SHP77 treated with DMSO at 0.1 percent for 48 hours (cell line): Measurements from ENCODE around the gene EFCAB8.
"Not testable (repeated sequence)": the region's sequence is repeated elsewhere in the genome, so short reads cannot be mapped to it uniquely, and the experiment has no call there.

Source experiments
- DNase-seq: peaks from one replicate; lab custom pipeline; 2025; lab: John Stamatoyannopoulos, UW

EFCAB8 gene

DNA sequence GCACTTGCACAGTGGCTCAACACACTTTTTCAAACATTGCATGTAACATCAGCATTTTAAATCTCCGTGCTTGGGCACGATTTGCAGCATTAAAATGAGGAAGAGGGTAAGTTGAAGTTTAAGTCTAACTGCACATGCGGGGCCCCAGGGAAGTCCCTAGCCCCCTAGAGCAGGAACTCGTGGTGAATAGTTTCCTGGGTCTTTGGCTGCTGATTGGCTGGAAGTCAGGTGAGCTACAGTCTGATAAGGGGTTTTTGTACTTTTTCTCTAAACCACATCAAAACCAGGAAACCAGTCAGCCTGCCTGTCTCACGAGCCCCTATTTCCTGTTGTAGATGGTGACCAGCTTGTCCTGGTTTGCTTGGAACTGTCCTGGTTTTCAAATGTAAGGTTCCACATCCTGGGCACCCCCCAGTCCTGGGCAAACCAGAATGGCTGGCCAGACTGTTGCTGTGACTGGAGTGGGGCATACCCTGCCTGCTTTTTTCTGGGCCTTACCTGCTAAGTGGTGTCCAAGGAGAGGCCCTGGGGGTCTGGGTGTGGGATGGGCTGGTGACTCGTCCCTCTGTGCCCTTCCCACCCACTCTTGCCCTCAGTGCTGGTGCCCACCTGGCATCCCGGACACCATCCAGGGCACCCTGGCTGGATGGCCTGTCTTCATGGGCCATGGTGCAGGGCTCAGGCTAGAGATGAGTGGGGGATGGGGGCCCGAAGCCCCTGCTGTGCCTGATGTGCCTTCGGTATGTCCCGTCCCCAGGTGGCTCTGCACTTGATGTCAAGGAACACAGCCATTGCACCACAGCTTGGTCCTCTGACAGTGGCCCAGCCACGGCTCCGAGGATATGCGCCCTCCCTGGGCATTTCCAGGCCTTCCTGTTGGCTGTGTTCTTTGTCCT lies 113.7 kb downstream of the EFCAB8 start:
- DNase-seq, result no peak

DNA sequence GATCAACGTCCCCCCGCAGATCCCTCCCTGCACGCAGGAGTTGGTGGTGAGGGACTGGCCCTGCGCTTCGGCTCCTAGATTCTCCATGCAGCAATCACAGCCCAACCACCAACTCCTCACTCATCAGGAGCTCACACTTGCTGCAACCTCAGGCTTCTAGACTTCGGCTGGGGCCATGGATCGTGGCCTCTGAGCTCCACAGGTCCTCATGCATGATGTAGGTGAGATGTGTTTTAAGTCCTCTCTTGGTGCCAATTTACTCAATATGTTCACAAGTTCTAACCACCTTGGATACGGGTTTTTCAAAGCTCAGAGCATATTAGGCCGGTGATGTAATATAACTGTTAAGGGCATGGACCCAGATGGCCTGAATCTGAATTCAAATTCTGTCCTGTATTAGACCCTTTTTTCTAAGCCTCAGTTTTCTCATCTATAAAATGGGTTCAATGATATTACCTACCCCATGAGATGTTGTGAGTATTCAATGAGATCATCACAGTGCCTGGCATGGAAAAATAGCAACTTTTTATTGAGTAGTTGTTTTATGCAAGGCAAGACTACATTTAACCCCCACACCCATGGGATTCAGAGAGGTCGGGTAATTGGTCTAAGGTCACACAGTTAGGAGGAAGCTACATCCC lies 114.5 kb downstream of the EFCAB8 start:
- no peak for DNase-seq

DNA sequence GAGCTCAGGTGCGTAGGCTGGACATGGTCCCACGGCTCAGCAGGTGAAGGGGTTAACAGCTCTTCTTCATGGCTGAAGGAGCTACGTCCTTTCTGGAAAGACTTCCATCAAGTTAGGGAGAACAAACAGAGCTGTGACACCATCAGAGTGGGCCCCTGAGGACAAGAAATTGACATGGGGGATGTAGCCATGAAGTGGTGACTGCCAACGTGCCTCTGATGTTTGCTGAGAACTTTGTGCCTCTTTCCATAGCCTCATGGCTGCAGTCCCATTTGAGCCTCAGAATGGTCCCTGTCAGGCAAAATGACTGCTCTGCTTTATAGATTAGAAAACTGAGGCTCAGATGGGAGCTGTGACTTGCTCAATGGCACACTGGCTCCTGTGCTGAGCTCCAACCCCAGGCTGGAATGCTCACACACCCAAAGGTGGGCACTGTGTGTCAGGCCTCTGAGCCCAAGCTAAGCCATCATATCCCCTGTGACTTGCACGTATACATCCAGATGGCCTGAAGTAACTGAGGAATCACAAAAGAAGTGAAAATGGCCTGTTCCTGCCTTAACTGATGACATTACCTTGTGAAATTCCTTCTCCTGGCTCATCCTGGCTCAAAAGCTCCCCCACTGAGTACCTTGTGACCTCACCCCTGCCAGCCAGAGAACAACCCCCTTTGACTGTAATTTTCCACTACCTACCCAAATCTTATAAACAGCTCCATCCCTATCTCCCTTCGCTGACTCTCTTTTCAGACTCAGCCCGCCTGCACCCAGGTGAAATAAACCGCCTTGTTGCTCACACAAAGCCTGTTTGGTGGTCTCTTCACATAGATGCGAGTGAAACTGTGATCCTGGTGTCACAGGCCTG lies 115.7 kb downstream of the EFCAB8 start:
- DNase-seq, result not testable (repeated sequence)

DNA sequence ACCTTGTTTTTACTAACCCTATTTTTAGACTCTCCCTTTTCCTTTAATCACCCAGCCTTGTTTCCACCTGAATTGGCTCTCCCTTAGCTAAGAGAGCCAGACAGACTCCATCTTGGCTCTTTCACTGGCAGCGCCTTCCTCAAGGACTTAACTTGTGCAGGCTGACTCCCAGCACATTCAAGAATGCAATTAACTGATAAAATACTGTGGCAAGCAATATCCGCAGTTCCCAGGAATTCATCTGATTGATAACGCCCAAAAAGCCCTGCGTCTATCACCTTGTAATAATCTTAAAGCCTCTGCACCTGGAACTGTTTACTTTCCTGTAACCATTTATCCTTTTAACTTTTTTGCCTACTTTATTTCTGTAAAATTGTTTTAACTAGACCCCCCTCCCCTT lies 116.4 kb downstream of the EFCAB8 start:
- not testable (repeated sequence) for DNase-seq

DNA sequence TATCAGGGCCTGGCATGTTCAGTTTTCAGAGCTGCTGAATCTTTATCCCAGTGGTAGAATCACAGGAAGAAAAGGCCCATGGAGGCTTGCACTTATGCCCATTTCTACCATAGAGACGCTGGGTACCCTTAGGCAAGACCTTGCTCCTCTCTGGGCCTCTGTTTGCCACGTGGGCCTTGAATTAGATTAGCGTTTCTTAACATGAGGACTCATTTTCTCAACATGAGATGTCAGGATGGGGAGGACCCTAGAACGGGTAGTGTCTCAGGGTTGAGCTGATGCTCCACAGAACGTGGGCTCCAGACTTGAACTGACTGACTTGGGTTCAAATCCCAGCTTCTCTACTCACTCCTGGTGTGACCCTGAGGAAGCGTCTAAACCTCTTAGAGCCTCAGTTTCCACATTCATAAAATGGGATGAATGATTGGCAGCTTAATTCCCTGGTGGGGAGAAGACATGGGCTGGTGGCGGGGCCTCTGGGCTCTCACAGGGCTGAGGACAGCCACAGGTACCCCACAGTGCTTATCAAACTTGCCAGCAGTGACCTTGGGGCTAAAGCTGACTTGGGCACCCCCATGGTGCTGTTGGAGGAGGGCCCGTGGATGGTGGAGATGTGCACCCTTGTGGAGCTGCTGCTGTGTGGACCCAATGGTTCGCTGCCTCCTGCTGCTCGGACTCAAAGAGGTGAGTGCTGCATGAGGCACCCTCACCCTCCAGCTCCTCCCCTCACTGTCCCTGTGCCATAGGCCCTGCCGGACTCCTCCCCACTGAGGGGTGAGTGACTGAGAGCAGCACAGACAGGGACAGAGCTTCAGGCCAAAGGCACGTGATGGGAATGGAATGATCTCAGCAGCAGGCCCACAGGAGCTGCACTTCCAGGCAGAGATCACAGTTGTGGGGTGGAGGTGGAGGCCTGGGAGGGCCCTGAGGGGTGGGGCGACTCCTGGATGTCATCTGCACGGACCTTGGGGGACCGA lies 117.3 kb downstream of the EFCAB8 start:
- DNase-seq, result no peak

DNA sequence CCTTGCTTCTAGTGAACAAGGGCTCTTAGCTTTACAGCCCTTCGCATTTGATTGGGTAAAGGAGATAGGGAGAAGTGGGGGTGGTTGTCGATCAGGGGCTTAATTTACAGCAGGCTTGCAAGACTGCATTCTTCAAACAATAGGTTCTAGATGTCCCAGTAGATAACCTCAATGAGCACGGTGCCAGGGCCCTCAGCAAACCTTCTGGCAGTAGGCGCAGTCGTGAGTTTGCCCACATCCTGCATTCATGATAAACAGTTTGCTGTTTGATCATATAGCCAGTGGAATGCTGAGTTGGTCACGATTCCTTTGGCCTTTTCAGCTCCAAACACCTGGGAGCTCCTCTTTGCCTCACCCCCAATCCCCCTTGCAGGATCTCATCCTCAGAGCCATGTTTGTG lies 118.0 kb downstream of the EFCAB8 start:
- no peak for DNase-seq

DNA sequence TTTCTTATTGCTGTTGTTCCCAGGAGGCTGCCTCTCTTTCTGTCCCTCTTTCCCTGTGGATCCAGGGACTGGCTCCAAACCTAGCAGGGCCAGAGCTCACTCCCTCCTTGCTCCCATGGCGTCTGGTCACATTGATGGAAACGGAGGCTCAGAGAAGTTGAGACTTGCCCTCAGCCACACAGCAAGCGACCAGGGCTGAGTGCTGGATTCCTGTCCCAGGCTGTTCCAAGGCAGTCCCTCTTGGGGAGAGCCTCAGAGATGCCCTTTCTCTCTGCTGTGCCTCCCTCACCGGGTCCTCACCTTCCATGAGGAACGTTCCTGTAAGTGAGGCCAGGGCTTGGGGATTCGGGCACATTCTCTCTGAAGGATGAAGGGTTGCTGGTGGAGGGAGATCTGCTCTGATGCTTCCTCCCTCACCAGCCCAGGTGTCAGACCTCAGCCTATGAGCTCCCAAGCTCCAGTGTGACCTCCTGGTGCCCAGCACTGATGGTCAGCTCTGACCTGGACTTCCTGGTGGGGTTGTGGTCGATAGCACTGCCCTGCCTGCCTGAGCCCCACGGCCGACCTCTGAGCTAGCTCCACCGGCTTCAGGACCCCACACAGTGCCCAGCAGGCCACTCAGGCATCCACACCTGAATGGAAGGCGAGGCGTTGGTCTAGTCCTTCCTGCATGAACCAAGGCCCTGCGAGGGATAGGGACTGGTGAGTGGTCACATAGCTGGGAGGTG lies 118.7 kb downstream of the EFCAB8 start:
- no peak for DNase-seq

DNA sequence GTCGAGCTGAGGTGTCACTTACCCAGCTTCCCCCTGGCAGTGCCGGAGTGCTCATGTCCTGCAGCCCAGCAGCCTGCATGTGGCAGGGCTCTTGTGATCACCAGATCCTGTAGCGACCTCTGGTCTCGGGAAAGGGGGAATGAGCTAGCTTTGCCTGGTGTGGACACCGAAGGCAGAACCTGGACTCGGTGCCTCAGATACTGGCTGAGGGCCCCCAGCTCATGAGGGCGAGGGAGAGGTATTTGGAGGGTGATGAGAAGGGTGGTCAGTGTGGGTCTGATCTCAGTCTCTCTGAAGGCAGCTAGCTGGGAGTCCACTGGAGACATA lies 119.2 kb downstream of the EFCAB8 start:
- no peak for DNase-seq

DNA sequence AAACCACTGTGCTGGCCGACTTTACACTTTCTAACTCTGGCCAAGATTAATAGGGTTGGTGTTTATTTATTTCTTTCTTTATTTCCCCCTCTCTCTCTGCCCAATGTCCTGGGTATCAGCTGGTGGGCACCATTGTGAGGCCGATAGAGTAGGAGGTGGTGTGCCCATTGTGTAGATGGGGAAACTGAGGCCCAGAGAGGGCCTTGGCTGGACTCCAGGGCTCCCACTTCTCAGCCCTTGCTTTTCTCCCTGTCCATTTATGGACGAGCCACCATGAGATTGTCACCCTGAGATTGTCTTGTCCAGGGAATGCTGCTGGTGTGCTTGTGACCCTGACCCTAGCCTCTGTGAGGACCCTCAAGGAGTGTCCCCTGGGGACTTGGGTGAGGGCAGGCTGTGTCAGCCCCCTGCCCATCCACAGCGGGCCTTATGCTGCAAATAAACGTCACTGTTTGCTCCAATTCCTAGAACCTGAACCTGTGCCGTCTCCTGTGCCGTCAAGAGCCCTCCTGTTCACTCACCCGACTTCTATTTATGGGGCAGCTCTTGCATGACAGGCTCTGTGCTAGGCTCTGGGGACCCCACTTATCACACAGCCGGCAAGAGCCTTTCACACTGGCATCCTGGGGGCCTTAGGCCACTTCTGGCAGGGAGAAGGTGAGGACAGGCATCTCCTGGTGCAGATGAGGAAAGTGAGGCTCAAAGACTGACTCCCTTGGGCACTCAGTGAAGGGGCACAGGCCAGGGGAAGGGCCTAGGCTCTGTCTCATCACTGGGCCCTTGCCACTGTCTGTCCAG lies 120.7 kb downstream of the EFCAB8 start:
- no peak for DNase-seq

DNA sequence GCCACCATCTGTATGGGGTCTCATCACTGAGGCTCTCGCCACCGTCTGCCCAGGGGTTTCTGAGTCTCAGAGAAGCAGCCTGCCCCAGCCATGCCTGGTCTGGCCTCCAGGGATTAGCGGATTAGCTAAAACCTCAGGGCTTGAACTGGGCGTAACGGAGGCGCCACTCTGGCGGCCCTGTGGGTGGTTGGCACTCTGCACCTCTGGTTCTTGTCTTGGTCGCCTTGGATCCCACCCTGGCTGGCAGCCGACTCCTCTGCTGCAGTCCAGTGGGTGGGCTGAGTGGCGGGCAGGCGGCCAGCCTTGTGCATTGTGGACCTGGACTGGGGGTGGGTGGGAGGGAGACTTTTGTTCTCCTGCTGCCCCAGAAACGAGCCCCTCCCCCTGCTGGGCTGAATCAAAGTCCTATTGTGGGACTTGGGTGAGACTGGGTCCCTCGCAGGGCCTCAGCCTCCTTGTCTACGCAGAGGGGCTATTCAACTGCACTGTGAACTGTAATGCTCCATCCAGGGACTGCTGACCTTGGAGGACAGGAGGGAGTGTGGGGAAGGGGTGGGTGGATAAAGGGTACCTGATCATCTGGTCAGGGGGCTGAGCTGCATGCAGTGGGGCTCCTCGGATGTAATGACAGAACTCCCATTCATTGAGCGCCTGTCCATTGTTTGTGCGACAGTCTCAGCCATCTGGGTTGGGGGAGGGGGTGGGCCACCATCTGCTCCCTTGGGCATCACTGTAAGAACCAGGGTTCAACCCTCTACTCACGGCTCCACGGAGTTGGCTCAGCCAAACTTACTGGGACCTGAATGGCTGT lies 121.6 kb downstream of the EFCAB8 start:
- no peak for DNase-seq

DNA sequence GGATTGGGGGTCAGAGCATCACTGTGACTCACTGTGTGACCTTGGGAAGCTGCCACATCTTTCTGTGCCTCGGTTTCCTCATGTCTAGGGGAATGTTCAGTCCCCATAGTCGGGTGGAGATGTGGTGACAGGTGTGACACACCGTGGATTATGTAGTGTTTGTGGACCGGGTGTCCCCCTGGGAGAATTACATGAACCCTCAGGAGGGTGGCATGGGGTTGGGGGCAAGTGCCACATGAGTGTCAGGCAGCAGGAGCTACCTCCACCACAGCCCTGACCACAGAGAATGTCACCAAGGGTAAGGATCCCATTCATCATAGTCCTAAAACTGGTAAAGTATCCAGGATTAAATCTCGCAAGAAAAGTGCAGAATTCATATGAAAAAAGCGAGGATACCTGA lies 122.3 kb downstream of the EFCAB8 start:
- no peak for DNase-seq

DNA sequence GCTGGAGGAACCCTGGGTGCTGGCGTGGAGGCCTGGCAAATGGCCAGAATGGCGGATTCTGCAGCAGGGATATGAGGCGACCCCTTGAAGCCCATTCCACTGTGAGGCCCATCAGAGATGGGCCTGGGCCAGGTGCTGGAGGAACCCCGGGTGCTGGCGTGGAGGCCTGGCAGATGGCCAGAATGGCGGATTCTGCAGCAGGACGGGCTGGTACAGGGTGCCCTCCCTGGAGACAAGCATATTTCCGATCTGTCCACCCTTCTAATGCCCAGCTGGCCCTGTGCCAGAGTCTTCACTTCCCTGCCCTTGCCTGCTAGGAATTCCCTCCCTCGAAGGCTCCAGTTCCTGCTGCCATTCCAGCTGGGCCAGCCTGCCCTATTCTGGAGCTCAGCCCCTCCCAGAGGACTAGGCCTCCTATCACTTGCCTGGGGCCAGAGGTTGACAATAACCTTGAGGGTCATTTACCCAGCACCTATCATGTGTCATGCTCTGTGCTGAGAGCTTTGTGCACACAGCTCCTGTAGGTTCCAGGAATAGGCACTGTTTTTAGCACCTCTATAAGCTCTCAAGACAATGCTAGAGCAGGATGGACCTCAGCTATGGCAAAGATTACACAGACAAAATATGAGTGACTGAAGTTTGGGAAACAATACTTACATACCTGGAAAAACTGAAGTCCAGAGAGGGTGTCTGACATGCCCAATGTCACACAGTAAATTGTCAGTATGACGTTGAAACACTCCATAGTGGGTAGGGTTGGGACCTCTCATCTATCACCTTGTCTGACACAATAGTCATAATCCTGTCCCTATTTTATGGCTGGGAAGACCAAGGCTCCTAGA lies 124.1 kb downstream of the EFCAB8 start:
- no peak for DNase-seq

DNA sequence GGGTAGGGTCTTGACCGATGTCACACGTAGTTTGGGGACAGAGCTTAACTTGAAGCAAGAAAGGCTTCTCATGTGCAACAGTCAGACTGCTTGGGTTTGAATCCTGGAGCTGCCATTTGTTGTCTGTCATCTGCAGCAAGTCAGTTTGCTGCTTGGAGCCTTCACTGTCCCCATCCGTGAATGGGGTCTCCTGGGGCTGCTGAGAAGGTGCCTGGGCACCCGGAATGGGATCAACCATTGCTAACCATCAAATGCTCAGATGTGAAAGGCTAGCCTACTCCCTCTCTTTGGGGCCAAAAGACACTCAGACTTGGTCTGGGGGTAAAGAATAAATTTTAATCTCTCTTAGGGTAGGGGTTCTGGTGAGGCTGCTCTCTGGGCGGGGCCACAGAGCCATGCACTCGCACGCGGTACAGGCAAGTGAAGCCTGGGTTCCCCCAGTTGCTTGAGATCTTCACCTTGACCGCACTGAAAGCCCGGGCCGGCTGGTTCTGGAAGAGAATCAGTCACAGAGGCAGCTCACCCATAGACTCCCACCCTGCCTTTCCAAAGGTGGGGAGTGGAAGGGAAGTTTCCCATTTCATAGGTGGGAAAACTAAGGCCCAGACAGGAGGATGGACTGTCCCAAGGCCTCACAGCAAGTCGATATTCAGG lies 124.9 kb downstream of the EFCAB8 start:
- DNase-seq, result no peak

DNA sequence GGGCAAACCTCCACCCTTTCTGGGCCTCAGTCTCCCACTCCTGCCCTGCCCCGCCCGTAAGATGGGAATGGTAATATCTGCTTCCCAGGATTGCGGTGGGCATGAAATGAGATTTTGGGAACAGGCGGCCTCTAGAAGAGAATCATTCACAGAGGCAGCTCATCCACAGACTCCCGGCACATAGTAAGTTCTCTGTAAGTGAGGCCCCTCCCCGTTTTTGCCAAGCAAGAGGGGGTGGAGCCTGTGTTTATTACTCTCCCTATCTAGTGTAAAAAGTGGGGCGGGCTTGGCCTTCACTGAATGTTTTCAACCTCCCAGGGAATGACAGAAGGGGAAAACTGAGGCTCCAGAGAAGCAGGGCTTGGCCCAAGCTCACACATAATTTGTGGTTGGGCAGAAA lies 125.5 kb downstream of the EFCAB8 start:
- DNase-seq, result no peak

DNA sequence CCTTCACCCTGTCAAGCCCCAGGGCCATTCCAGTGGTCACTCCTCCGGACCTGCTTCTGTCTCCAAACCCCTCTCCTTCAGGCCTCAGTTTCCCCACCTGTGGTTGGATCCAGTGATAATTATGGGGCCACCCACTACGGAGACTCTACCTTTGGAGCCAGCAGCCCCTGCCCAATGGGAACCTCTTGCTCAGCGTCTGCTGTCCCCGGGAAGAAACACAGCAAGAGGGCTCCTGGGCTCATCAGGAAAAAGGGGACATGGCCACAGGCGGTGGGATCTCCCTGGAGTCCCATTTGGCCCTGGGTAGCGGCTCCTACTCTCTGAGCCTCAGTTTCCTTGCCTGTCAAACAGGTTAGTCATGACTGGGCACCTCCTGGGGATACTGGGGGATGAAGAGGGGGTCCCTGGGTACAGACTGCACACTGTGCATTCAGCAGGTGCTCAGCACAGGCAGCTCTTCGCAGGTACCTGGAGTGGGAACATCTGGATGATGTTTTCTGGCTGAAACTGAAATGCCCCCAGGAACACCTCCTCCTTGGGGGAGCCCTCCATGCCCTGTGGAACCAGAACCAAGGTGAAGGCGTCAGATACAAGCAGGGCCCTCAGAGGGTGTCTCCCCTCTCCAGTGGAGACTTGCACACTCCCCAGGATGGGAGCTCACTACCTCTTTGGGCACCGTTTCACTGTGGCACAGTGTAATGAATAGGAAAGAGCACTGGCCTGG lies 126.1 kb downstream of the EFCAB8 start:
- DNase-seq, result no peak

DNA sequence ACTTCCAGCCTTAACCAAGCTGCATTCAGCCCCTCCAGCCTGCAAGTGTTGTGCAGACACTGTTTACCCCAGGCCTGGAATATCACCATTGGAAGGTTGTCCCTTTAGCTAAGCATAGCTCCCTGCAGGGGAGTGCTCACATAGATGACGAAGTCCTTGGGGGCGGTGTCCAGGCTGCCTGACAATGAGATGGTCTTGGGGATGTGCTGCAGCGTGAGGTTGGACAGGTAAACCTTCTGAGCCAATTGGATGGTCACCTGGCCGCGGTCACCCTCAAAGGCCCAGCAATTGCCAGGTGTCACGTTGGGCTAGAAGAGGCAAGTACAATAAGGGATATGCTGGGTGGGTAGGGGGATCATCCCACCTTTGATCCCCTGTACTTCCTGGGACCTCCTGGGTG lies 126.9 kb downstream of the EFCAB8 start:
- no peak for DNase-seq
